Chondrocyte (in vitro differentiated cells): ENCODE measurements around the gene CCNL2. TPM values are rescaled to one million over a fixed set of nuclear protein-coding genes. Genes with fewer than 3 reads are reported as not detected.
"Not testable (repeated sequence)": the region's sequence is repeated elsewhere in the genome, so short reads cannot be mapped to it uniquely, and the experiment has no call there.

ENCODE experiments used
- DNase-seq: peaks from one replicate; pipeline ENCODE4 v3.0.0; 2021; ENCODE audit warnings: mixed read lengths, low spot score
- H3K27ac Mint-ChIP-seq: one replicate; pipeline ENCODE4 v1.8.0; 2021; ENCODE audit warnings: mild to moderate bottlenecking, moderate library complexity, mixed read lengths; ENCODE audit not compliant: unreplicated experiment
- H3K27me3 Mint-ChIP-seq: 2 replicates; pipeline ENCODE4 v1.8.0; 2021; ENCODE audit warnings: low read depth, mixed read lengths
- H3K36me3 Mint-ChIP-seq: 2 replicates; pipeline ENCODE4 v1.8.0; 2021; ENCODE audit warnings: low read depth, mixed read lengths
- H3K4me1 Mint-ChIP-seq: 2 replicates; pipeline ENCODE4 v1.8.0; 2021; ENCODE audit warnings: low read depth, mild to moderate bottlenecking, mixed read lengths
- H3K4me3 Mint-ChIP-seq: one replicate; pipeline ENCODE4 v1.8.0; 2021; ENCODE audit warnings: mild to moderate bottlenecking, moderate library complexity, mixed read lengths; ENCODE audit not compliant: unreplicated experiment
- H3K9me3 Mint-ChIP-seq: 2 replicates; pipeline ENCODE4 v1.8.0; 2021; ENCODE audit warnings: low read depth, mixed read lengths
- CTCF ChIP-seq: fragments of 200-600 bp; sonication (generic); IDR thresholded peaks from 2 replicates; pipeline ENCODE4 v1.5.0; 2021; ENCODE audit warnings: antibody characterized with exemption, mild to moderate bottlenecking, moderate library complexity
- total RNA-seq: library from RNA; stranded (reverse); gene quantifications from 3 replicates; pipeline ENCODE4 v1.2.1, GENCODE V29; 2021

Gene CCNL2
- total RNA-seq, 1 donor from 2014 or later = 161 TPM

GRCh38 chr1:1420654-1421141, 21.6 kb upstream of the CCNL2 start:
- no peaks in the 10 kb centered on the region for H3K36me3 Mint-ChIP-seq
- TF ChIP-seq CTCF = no peak
- DNase-seq = no peak
- no peak overlapping the region for H3K4me3 Mint-ChIP-seq
- no peak overlapping the region for H3K27ac Mint-ChIP-seq
- no peaks in the 10 kb centered on the region for H3K27me3 Mint-ChIP-seq
- no peaks in the 10 kb centered on the region for H3K4me1 Mint-ChIP-seq
- H3K9me3 Mint-ChIP-seq = no peaks in the 10 kb centered on the region

GRCh38 chr1:1419813-1420653, 20.9 kb upstream of the CCNL2 start:
- peak; percentile 94 for DNase-seq
- Mint-ChIP-seq H3K36me3 (no peaks in the 10 kb centered on the region), H3K4me3 (no peak overlapping the region), H3K27ac (no peak overlapping the region), H3K4me1 (no peaks in the 10 kb centered on the region), H3K27me3 (no peaks in the 10 kb centered on the region), H3K9me3 (no peaks in the 10 kb centered on the region)
- TF ChIP-seq CTCF = no peak

DNA sequence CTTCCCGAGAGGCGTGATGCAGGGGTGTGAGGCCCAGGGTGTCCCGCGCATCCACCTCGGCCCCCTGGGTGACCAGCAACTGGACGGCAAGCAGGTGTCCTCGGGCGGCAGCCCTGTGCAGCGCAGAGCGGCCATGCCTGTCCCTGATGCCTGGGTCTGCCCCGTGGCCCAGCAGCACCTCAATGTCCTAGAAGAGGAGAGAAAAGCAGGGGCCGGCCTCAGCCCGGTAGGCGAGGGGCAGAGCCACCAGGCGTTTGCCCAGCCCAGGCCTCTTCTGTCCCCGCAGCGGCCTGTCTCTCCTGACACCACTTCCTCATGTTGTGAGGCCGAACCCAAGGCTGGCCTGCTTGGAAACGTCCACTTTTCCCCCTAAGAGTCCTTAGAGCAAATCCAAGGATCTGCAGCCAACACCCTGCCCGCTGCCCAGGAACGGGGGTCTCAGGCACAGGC, 20.3 kb upstream of the CCNL2 start:
- no peak overlapping the region for H3K4me3 Mint-ChIP-seq
- H3K9me3 Mint-ChIP-seq = no peaks in the 10 kb centered on the region
- no peaks in the 10 kb centered on the region for H3K27me3 Mint-ChIP-seq
- DNase-seq = peak; percentile 93
- TF ChIP-seq CTCF = no peak
- no peaks in the 10 kb centered on the region for H3K4me1 Mint-ChIP-seq
- H3K27ac Mint-ChIP-seq = no peak overlapping the region
- no peaks in the 10 kb centered on the region for H3K36me3 Mint-ChIP-seq

DNA sequence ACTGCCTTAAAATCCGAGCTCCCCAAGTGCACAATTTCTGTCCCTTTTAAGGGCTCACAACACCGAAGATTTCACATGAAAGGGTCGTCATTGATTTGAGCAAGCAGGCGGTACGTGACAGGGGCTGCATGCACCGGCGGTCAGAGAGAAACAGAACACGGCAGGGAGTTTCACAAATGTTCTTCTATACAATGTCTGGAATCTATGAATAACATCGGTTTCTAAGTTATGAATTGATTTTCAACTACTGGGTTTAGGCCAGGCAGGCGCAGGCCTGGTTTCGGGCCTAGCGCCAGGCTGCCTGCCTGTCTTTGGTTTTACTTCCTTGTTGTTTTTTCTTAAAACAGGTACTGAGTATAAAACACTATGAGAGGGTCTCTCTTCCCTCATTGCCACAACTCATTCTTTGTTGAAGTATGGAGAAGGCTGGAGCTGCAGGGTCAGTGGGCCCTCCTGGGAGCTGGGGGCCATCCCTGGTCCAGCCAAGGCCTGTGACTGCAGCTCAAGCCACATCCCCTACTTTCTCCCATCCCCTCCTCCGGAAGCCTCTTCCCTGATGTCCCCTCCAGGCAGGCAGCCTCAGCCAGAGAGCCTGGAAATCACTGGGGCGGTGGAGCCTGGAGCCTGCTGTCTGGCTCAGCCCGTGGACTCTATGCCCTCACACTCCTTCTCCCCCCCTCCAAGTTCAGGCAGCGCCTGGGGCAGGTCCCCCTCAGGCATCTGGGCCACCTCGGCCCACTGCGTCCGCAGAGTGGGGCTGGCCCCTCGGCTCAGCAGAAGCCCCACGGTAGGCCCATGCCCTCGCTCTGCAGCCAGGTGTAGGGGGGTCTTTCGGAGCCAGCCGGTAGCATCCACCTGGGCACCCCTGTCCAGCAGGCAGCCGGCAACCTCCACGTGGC, 19.6 kb upstream of the CCNL2 start:
- Mint-ChIP-seq H3K4me1 (no peaks in the 10 kb centered on the region), H3K27ac (no peak overlapping the region), H3K4me3 (no peak overlapping the region), H3K27me3 (no peaks in the 10 kb centered on the region), H3K9me3 (no peaks in the 10 kb centered on the region), H3K36me3 (no peaks in the 10 kb centered on the region)
- no peak for TF ChIP-seq CTCF
- no peak for DNase-seq

DNA sequence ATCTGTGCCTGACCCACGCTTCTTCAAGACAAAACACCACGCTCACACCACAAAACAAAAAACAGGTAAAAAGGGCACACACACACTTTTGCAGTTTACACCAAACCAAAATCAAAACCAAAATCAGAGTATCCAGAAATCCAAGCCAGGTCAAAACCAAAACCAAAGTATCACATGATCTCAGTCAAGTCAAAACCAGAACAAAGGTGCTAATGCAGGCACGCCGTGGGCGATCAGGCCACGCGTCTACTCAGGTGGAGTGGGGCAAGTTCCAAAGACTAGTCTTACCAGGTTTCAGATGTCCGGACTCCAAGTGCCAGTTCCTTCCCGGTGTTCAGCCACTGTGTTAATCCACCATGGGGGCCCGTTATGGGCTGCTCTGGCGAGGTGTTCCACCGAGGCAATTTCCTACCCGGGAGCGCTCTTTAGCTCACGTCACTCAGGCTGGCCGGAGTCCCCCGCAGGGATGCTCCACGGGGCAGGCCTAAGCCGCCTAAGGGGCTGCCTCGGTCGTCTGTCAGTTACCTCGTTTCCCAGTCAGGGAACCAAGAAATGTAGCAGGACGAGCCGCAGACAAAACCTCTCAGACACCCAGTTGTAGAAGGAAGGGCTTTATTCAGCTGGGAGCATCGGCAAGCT, 18.8 kb upstream of the CCNL2 start:
- not testable (repeated sequence) for H3K9me3 Mint-ChIP-seq, H3K27me3 Mint-ChIP-seq, DNase-seq, H3K36me3 Mint-ChIP-seq, H3K27ac Mint-ChIP-seq, H3K4me1 Mint-ChIP-seq, H3K4me3 Mint-ChIP-seq

DNA sequence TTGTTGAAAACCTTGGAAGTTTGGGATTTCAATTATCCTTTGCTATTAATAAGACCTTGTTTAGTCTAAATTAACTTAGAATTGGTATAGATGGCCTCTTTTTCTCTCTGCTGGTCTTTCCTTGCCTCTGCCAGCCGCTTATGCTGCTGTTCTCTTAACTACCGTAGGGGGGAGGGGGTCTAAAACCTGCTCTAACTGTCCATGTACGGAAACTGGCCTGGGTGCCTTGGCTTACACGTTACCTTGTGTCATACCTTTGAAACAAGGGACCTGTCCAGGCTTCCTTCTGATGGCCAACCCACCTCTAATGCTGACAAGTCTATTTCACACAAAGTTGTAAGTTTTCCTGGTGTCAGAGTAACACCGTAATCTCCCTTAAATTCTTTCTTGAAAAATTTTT, 18.3 kb upstream of the CCNL2 start:
- H3K4me1 Mint-ChIP-seq, DNase-seq, H3K4me3 Mint-ChIP-seq, H3K27me3 Mint-ChIP-seq, H3K36me3 Mint-ChIP-seq, H3K9me3 Mint-ChIP-seq, H3K27ac Mint-ChIP-seq: not testable (repeated sequence)
